ENCODE measurements around the gene NEDD1.

DNA sequence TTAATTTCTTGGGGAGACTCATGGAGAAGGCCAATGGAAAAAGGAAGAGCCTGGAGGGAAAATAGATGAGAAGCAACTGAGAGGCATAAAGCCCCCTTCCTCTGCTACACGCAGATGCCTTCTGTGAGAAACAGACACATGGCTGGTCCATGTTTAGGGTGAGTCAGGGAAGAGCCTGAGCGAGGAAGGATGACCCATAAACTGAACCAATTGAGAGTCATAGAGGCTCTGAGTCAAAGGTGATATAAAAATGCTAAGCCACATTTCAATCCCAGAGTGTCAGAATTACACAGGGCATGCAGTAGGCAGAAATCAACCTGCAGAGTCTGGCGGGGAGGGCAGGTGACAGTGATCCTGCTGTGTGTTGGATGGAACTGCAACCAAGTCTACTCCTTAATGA lies 30.1 kb upstream of the NEDD1 start:
- TF ChIP-seq CTCF (conservative IDR thresholded peaks at IDR 0.05) (no peak), EZH2 (IDR thresholded peaks at IDR 0.05; ENCODE audit: low read depth) (no peak)
